HG03439 (cell line): Measurements from ENCODE around the gene SELL.
"Not testable (repeated sequence)": the region's sequence is repeated elsewhere in the genome, so short reads cannot be mapped to it uniquely, and the experiment has no call there.

Experiments
- ATAC-seq: cut with Tn5 transposase; IDR thresholded peaks from one replicate; pipeline ENCODE4 v1.9.1; 2021; ENCODE audit warnings: mild to moderate bottlenecking, moderate library complexity; ENCODE audit not compliant: unreplicated experiment

The SELL gene

GRCh38 chr1:169711469-169712308, at the start of gene SELL:
Gene SELL, minus strand, starts transcription at chr1:169711620. Its CDS starts 122 bp downstream, at chr1:169711498.
- peak; percentile 85 for ATAC-seq

- no peak for ATAC-seq
Measured at GRCh38 chr1:169759038-169759437, 47.6 kb upstream of the SELL start.

GRCh38 chr1:169753549-169753948, 42.1 kb upstream of the SELL start:
- ATAC-seq = no peak

- ATAC-seq = no peak
Measured at GRCh38 chr1:169750041-169750440, 38.6 kb upstream of the SELL start.

GRCh38 chr1:169746550-169746949, 35.1 kb upstream of the SELL start:
- ATAC-seq = no peak

- ATAC-seq = no peak
Measured at GRCh38 chr1:169745015-169745861, 33.8 kb upstream of the SELL start.

GRCh38 chr1:169741666-169742394, 30.4 kb upstream of the SELL start:
- no peak for ATAC-seq

GRCh38 chr1:169739980-169740379, 28.6 kb upstream of the SELL start:
- no peak for ATAC-seq

GRCh38 chr1:169733924-169734323, 22.5 kb upstream of the SELL start, which contains the start of gene SELE:
Gene SELE, minus strand, starts transcription at chr1:169734079. Its CDS starts 467 bp downstream, at chr1:169733612.
- ATAC-seq = no peak

GRCh38 chr1:169731446-169731845, 20.0 kb upstream of the SELL start:
- ATAC-seq = no peak

GRCh38 chr1:169729991-169730390, 18.6 kb upstream of the SELL start:
- ATAC-seq = no peak

GRCh38 chr1:169727307-169727706, 15.9 kb upstream of the SELL start:
- ATAC-seq = no peak

- ATAC-seq = no peak
Measured at GRCh38 chr1:169726851-169727250, 15.4 kb upstream of the SELL start.

- no peak for ATAC-seq
Measured at GRCh38 chr1:169725930-169726329, 14.5 kb upstream of the SELL start.

- no peak for ATAC-seq
Measured at GRCh38 chr1:169724168-169724567, 12.7 kb upstream of the SELL start.

- ATAC-seq = no peak
Measured at GRCh38 chr1:169723763-169724162, 12.3 kb upstream of the SELL start.

GRCh38 chr1:169722779-169723178, 11.4 kb upstream of the SELL start:
- no peak for ATAC-seq

GRCh38 chr1:169715100-169715499, 3.7 kb upstream of the SELL start:
- not testable (repeated sequence) for ATAC-seq

- not testable (repeated sequence) for ATAC-seq
Measured at GRCh38 chr1:169713090-169713489, 1.7 kb upstream of the SELL start.

GRCh38 chr1:169712309-169712631, 850 bp upstream of the SELL start:
- ATAC-seq = no peak

- no peak for ATAC-seq
Measured at GRCh38 chr1:169708647-169709046, 2.8 kb downstream of the SELL start.
